HG03064 (cell line): Measurements from ENCODE around the gene LPAR2.
"Not testable (repeated sequence)": the region's sequence is repeated elsewhere in the genome, so short reads cannot be mapped to it uniquely, and the experiment has no call there.

ENCODE experiments used
- ATAC-seq: cut with Tn5 transposase; IDR thresholded peaks from one replicate; pipeline ENCODE4 v1.9.1; 2021; ENCODE audit warnings: low read depth; ENCODE audit not compliant: unreplicated experiment

Gene LPAR2

GRCh38 chr19:19633711-19634515 is 5.9 kb upstream of the LPAR2 start:
- ATAC-seq: no peak

- ATAC-seq: no peak
Measured at GRCh38 chr19:19632661-19633060, 4.6 kb upstream of the LPAR2 start.

GRCh38 chr19:19631346-19631745 is 3.3 kb upstream of the LPAR2 start:
- no peak for ATAC-seq

- ATAC-seq: no peak
Measured at GRCh38 chr19:19630426-19630825, 2.4 kb upstream of the LPAR2 start.

- no peak for ATAC-seq
Measured at GRCh38 chr19:19630062-19630414, 2.0 kb upstream of the LPAR2 start.

- ATAC-seq: no peak
Measured at GRCh38 chr19:19628501-19629134, 598 bp upstream of the LPAR2 start.

- no peak for ATAC-seq
Measured at GRCh38 chr19:19626516-19627472, 1.2 kb downstream of the LPAR2 start.

- no peak for ATAC-seq
Measured at GRCh38 chr19:19624032-19624570, 3.9 kb downstream of the LPAR2 start.

- ATAC-seq: no peak
Measured at GRCh38 chr19:19623383-19623782, 4.6 kb downstream of the LPAR2 start.

- no peak for ATAC-seq
Measured at GRCh38 chr19:19619849-19620210, 8.2 kb downstream of the LPAR2 start.

GRCh38 chr19:19619181-19619848 is 8.7 kb downstream of the LPAR2 start:
- ATAC-seq: no peak

GRCh38 chr19:19618219-19619051 is 9.6 kb downstream of the LPAR2 start, which contains the start of gene PBX4:
Gene PBX4, minus strand, starts transcription at chr19:19618687. Its CDS starts 58 bp downstream, at chr19:19618629.
- peak; percentile 91 for ATAC-seq

- no peak for ATAC-seq
Measured at GRCh38 chr19:19615086-19615485, 12.9 kb downstream of the LPAR2 start.

- no peak for ATAC-seq
Measured at GRCh38 chr19:19613506-19613905, 14.5 kb downstream of the LPAR2 start.

- no peak for ATAC-seq
Measured at GRCh38 chr19:19610376-19611202, 17.4 kb downstream of the LPAR2 start.

GRCh38 chr19:19606686-19607085 is 21.3 kb downstream of the LPAR2 start:
- ATAC-seq: not testable (repeated sequence)

- ATAC-seq: no peak
Measured at GRCh38 chr19:19606021-19606420, 22.0 kb downstream of the LPAR2 start.

GRCh38 chr19:19602713-19603324 is 25.2 kb downstream of the LPAR2 start:
- ATAC-seq: no peak
